ENCODE results near the gene CHST13. TPM values are rescaled to one million over a fixed set of nuclear protein-coding genes. Genes with fewer than 3 reads are reported as not detected.

CHST13 gene
- total RNA-seq, 1 donor from 2014 or later, result not detected

DNA sequence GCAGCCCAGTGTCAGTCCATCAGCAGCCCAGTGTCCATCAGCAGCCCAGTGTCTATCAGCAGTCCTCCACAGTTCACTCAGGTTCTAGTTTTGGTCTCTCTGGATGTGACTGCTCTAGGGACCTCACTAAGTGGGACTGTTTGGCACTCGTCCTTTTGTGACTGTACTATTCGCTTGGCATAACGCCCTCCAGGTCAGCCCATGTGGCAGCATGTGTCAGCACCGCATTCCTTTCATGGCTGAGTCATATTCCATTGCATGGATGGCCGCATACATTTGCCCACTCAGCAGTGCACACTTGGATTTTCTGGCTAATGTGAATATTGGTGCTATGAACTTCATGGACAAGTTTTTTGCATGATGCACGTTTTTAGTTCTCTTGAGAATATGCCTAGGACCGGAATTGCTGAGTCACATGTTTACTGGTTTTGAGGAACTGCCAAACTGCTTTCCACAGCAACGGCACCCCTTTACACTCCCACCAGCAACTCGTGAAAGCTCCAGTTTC is 16.4 kb downstream of the CHST13 start:
- H3K9me3 Mint-ChIP-seq (ENCODE audit: low read depth), result no peaks in the 10 kb centered on the region
- peaks cover 13% of the 10 kb centered on the region for H3K4me1 Mint-ChIP-seq (ENCODE audit: low read depth)
- TF ChIP-seq, protein P1, sequence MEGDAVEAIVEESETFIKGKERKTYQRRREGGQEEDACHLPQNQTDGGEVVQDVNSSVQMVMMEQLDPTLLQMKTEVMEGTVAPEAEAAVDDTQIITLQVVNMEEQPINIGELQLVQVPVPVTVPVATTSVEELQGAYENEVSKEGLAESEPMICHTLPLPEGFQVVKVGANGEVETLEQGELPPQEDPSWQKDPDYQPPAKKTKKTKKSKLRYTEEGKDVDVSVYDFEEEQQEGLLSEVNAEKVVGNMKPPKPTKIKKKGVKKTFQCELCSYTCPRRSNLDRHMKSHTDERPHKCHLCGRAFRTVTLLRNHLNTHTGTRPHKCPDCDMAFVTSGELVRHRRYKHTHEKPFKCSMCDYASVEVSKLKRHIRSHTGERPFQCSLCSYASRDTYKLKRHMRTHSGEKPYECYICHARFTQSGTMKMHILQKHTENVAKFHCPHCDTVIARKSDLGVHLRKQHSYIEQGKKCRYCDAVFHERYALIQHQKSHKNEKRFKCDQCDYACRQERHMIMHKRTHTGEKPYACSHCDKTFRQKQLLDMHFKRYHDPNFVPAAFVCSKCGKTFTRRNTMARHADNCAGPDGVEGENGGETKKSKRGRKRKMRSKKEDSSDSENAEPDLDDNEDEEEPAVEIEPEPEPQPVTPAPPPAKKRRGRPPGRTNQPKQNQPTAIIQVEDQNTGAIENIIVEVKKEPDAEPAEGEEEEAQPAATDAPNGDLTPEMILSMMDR (IDR thresholded peaks at IDR 0.05), result no peak
- no peaks in the 10 kb centered on the region for H3K36me3 Mint-ChIP-seq (ENCODE audit: low read depth)
- peaks cover 6% of the 10 kb centered on the region for H3K27me3 Mint-ChIP-seq (ENCODE audit: low read depth)
- H3K4me3 Mint-ChIP-seq (ENCODE audit: unreplicated experiment), result no peak overlapping the region
- peak; percentile 37 for DNase-seq (ENCODE audit: low spot score)
- H3K27ac Mint-ChIP-seq (ENCODE audit: unreplicated experiment), result peak overlapping the region; percentile 77

DNA sequence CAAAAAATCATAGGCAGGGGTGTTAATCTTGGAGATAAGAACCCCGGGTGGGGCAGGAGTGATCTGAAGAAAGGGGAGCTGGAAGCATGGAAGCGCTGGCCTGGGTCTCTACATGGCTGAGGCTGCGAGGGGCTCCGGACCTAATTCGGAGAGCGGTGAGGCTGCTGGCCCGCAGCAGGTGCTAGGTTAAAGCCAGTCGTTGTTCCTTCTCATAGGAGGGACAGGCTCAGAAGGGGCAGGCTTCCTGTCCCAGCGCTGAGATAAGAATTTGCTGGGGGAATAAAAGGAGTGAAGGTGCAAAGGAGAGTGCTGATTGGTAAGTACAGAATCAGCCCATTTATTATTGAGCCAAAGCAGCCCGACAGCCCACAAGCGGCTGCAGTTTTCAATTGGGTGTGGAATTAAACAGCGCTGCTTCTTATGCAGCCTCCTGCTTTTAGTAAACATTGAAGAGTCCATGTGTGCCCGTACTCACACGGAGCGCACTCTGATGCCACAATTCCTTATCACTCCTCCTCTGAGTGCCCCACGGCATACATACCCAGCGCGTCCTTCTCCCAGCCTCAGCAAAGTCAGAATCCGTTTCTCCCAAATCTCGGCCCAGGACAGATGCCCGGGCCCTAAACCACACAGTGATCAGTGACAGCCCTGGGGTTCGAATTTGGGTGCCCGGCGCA is 17.1 kb downstream of the CHST13 start:
- Mint-ChIP-seq H3K27ac (ENCODE audit: unreplicated experiment) (peak overlapping the region; percentile 47), H3K4me3 (ENCODE audit: unreplicated experiment) (no peak overlapping the region), H3K27me3 (ENCODE audit: low read depth) (no peaks in the 10 kb centered on the region), H3K4me1 (ENCODE audit: low read depth) (peaks cover 13% of the 10 kb centered on the region), H3K9me3 (ENCODE audit: low read depth) (no peaks in the 10 kb centered on the region), H3K36me3 (ENCODE audit: low read depth) (no peaks in the 10 kb centered on the region)
- DNase-seq (ENCODE audit: low spot score), result peak; percentile 40
- TF ChIP-seq, protein P1 (IDR thresholded peaks at IDR 0.05), result no peak

DNA sequence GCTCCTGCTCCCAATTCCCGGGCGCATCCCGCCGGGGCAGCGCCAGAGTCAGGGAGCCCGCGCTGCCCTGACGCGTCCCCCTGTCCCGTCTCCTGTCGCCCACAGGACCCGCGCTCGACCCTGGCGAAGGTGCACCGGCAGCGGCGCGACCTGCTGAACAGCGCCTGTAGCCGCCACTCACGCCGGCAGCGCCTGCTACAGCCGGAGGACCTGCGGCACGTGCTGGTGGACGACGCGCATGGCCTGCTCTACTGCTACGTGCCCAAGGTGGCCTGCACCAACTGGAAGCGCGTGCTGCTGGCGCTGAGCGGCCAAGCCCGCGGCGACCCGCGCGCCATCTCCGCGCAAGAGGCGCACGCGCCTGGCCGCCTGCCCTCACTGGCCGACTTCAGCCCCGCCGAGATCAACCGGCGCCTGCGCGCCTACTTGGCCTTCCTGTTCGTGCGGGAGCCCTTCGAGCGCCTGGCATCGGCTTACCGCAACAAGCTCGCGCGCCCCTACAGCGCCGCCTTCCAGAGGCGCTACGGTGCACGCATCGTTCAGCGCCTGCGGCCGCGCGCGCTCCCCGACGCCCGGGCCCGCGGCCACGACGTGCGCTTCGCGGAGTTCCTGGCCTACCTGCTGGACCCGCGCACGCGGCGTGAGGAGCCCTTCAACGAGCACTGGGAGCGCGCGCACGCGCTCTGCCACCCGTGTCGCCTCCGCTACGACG is 17.8 kb downstream of the CHST13 start:
- H3K9me3 Mint-ChIP-seq (ENCODE audit: low read depth), result no peaks in the 10 kb centered on the region
- TF ChIP-seq, protein P1 (IDR thresholded peaks at IDR 0.05), result no peak
- H3K27me3 Mint-ChIP-seq (ENCODE audit: low read depth), result peaks cover 2% of the 10 kb centered on the region
- DNase-seq (ENCODE audit: low spot score), result peak; percentile 91
- no peaks in the 10 kb centered on the region for H3K36me3 Mint-ChIP-seq (ENCODE audit: low read depth)
- peaks cover 13% of the 10 kb centered on the region for H3K4me1 Mint-ChIP-seq (ENCODE audit: low read depth)
- H3K27ac Mint-ChIP-seq (ENCODE audit: unreplicated experiment), result no peak overlapping the region
- no peak overlapping the region for H3K4me3 Mint-ChIP-seq (ENCODE audit: unreplicated experiment)

DNA sequence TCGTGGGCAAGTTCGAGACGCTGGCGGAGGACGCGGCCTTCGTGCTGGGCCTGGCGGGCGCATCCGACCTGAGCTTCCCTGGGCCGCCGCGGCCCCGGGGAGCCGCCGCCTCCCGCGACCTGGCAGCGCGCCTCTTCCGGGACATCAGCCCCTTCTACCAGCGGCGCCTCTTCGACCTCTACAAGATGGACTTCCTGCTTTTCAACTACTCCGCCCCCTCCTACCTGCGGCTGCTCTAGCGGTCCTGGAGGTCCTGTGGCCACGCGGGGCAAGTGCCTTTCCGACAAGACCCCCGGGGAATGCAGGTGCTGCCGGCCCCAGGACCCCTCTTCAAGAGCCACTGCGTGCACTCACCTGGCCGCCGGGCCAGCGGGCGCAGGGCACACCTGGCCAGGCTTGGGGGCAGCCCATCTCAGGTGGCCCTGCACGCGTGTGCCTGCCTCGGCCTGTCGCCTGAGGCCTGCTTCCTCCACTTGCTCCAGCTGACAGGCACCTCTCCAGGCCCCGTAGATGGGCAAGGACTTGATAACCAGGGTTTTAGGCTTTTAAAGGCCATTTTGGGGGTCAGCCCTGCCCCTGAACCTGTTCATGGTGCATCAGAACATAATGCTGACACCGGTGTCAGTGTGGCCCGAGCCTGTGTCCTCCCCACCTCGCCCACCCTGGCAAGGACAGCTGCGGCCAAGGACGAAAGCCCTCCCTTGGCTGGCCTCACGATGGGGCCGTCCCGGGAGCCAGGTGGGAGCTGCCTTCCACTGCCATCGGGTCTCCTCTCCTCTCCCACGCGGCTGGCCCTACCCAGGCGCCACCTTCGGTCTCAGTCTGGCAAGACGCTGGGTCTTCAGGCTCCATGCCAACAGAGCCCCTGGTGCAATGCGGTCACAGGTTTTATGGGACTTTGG is 18.6 kb downstream of the CHST13 start:
- Mint-ChIP-seq H3K27me3 (ENCODE audit: low read depth) (peaks cover 10% of the 10 kb centered on the region), H3K36me3 (ENCODE audit: low read depth) (no peaks in the 10 kb centered on the region), H3K4me1 (ENCODE audit: low read depth) (peaks cover 13% of the 10 kb centered on the region), H3K27ac (ENCODE audit: unreplicated experiment) (no peak overlapping the region), H3K9me3 (ENCODE audit: low read depth) (no peaks in the 10 kb centered on the region), H3K4me3 (ENCODE audit: unreplicated experiment) (no peak overlapping the region)
- peak; percentile 83 for DNase-seq (ENCODE audit: low spot score)
- TF ChIP-seq, protein P1 (IDR thresholded peaks at IDR 0.05), result no peak

All from chondrocyte (in vitro differentiated cells).